ENCODE measurements around the gene KDM3B.
A peak's percentile ranks its signal among the peaks of the same experiment; 100 is the strongest.

KDM3B gene

DNA sequence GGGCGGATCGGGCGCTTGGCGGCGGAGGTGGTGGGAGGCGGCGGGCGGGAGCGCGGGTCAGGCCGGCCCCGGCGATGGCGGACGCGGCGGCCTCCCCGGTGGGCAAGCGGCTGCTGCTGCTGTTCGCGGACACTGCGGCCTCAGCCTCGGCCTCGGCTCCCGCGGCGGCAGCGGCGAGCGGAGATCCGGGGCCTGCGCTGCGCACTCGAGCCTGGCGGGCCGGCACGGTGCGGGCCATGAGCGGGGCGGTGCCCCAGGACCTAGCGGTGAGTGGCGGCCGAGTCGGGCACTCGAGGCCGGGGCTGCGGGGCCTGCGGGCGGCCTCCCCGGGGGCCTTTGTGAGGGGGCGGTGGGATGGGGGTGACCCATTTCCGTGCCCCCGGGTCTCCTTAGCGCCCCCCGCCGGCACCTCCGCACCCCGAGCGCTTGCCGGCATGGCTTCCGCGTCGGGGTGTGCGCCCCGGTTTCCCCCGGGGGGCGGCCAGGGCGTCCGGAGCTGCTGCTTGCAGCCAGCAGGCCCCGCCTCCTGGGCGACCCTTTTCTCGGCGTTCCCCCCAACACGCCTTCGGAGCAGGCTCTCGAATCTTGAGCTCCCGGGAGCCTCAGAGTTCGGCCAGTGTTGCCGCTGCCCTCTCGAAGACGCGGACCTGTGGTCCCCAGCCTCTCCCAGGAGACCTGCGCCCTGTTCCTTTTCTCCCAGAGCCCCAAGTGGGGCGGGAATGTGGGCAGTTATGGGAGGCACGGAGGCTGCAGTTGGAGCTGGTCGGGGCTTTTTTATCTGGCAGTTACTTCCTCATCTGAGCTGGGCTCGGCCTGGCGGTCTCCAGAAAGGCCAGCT lies 456 bp downstream of the KDM3B start:
- peak overlapping the region; percentile 75 for H3K4me3 ChIP-seq (ENCODE audit: low read depth, low read length)
- TF ChIP-seq, protein P1, sequence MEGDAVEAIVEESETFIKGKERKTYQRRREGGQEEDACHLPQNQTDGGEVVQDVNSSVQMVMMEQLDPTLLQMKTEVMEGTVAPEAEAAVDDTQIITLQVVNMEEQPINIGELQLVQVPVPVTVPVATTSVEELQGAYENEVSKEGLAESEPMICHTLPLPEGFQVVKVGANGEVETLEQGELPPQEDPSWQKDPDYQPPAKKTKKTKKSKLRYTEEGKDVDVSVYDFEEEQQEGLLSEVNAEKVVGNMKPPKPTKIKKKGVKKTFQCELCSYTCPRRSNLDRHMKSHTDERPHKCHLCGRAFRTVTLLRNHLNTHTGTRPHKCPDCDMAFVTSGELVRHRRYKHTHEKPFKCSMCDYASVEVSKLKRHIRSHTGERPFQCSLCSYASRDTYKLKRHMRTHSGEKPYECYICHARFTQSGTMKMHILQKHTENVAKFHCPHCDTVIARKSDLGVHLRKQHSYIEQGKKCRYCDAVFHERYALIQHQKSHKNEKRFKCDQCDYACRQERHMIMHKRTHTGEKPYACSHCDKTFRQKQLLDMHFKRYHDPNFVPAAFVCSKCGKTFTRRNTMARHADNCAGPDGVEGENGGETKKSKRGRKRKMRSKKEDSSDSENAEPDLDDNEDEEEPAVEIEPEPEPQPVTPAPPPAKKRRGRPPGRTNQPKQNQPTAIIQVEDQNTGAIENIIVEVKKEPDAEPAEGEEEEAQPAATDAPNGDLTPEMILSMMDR (IDR thresholded peaks at IDR 0.05; ENCODE audit: insufficient read depth, low read length, missing control alignments), result peak; percentile 50
- no peak for DNase-seq (ENCODE audit: low read depth, low spot score)
- POLR2A ChIA-PET, result interaction anchor here (0.7 to 9.0 kb wide), 7 partner anchors 8 to 140 kb away, joined by 3 to 121 read pairs (median 4); partner anchors contain the start of genes CDC23, CDC25C, EGR1 and FAM53C
- CTCF ChIA-PET, result interaction anchor here (0.6 to 7.9 kb wide), 34 partner anchors 8 to 976 kb away, joined by 3 to 267 read pairs (median 4); partner anchors contain the start of genes CDC23, CDC25C, EGR1 and FAM53C

DNA sequence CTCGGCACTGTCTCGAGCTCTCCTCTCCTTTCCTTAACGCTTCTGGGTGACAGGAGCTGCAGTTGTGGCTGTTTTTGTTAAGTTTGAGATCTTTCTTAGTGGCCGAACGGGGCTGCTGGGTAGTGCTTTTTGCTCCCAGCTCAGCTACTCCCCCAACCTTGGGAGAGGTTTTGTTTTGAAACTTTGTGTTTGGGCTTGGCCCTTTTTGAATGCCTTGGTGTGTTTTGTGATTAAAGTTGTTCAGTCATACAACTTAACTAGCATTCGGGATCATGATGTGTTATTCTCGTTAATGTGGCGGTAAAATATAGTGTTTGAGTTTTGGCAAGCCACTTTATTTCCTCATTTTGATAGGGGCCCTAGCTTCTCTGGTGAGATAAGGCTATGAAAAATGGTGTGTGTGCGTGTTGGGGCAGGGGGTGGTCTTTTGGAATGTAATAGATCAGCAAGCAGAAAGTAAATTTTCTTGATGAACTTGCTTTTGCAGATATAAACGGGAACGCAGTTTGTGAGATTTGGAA lies 1.1 kb downstream of the KDM3B start:
- ChIA-PET POLR2A (interaction anchor here (0.7 to 9.0 kb wide), 6 partner anchors 9 to 112 kb away, joined by 3 to 121 read pairs (median 4); partner anchors contain the start of genes CDC25C, EGR1 and FAM53C), CTCF (interaction anchor here (0.6 to 7.9 kb wide), 21 partner anchors 8 to 975 kb away, joined by 3 to 267 read pairs (median 5); partner anchors contain the start of genes CDC23, CDC25C, FAM53C and REEP2)
- peak overlapping the region; percentile 75 for H3K4me3 ChIP-seq (ENCODE audit: low read depth, low read length)
- TF ChIP-seq, protein P1 (IDR thresholded peaks at IDR 0.05; ENCODE audit: insufficient read depth, low read length, missing control alignments), result no peak
- no peak for DNase-seq (ENCODE audit: low read depth, low spot score)

DNA sequence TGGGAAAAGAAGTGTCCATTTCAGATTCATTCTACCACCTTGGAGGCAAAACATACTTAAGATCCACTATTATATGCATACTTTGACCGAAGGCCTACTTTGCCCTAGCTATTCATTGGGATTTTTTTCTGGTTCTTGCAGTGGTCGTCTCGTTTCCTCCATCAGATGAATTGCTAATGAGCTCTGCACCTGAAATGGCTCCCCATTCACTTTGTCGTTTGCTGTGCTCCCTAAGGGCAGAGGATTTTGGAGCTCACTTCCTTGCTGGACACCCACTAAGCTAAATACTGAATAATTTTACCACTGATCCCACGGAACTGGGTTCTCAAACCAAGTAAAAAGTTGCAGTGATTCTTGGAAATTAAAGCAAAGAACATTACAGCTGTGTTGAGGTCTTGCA lies 1.9 kb downstream of the KDM3B start:
- DNase-seq (ENCODE audit: low read depth, low spot score), result no peak
- ChIA-PET CTCF (interaction anchor here (1.4 to 7.9 kb wide), 8 partner anchors 11 to 175 kb away, joined by 3 to 267 read pairs (median 23); partner anchors contain the start of genes CDC25C and FAM53C), POLR2A (interaction anchor here (1.4 to 9.0 kb wide), 2 partner anchors 16 to 111 kb away, joined by 4 to 121 read pairs; partner anchors contain the start of genes EGR1 and FAM53C)
- peak overlapping the region; percentile 75 for H3K4me3 ChIP-seq (ENCODE audit: low read depth, low read length)
- TF ChIP-seq, protein P1 (IDR thresholded peaks at IDR 0.05; ENCODE audit: insufficient read depth, low read length, missing control alignments), result no peak

DNA sequence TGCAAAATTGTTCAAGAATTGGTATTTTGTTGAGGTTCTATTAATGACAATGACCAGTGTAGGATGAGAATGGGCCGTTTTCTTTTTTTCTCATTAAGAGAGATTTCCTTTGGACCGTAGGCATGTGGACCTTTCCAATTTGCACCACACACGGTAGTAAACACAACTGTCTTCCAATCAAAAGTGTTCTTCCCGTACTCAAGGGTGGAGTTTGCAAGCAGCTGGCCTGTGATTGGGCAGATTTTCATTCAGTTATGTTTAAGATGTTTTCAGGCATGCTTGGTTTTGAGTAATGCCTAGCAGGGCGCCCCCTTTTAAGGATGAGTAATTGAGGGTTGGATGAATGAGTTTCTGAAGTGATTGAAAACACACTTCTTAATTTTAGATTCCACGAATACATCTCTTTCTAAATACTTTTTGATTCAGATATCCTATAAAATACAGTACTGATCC lies 2.5 kb downstream of the KDM3B start:
- CTCF ChIA-PET, result interaction anchor here (0.8 to 7.9 kb wide), 7 partner anchors 10 to 193 kb away, joined by 3 to 267 read pairs (median 28); partner anchors contain the start of genes CDC25C and FAM53C
- peak overlapping the region; percentile 75 for H3K4me3 ChIP-seq (ENCODE audit: low read depth, low read length)
- peak; percentile 49 for DNase-seq (ENCODE audit: low read depth, low spot score)
- TF ChIP-seq, protein P1 (IDR thresholded peaks at IDR 0.05; ENCODE audit: insufficient read depth, low read length, missing control alignments), result no peak
- POLR2A ChIA-PET, result interaction anchor here (9.0 kb wide), 1 partner anchor 17 kb away, joined by 121 read pairs; the partner anchor contains the start of gene FAM53C

DNA sequence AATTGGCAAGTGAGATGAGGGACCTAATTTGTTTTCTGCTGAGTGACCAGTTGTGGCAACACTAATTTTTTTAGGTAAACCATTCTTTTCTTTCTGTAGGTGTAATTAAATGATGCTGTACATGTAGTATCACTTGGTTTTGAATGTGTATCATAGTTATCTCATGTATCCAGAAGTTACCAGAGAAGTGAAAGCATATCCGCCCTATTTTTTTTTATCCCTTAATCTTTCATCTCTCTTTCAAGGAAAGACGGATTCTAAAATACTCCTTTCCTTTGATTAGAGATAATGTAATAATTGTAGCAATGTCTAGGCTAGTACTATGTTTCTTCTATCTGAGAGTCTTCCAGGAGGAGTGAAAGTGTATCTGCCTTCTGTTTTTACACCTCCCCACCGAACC lies 7.1 kb downstream of the KDM3B start:
- ChIA-PET CTCF (no interaction called here), POLR2A (no interaction called here)
- DNase-seq (ENCODE audit: low read depth, low spot score), result no peak
- TF ChIP-seq, protein P1 (IDR thresholded peaks at IDR 0.05; ENCODE audit: insufficient read depth, low read length, missing control alignments), result no peak
- no peak overlapping the region for H3K4me3 ChIP-seq (ENCODE audit: low read depth, low read length)
